HG03066 (cell line): ENCODE data around the gene USP40.
"Not testable (repeated sequence)": the region's sequence is repeated elsewhere in the genome, so short reads cannot be mapped to it uniquely, and the experiment has no call there.

Experiments used
- ATAC-seq: cut with Tn5 transposase; IDR thresholded peaks from one replicate; pipeline ENCODE4 v1.9.1; 2021; ENCODE audit warnings: low read depth; ENCODE audit not compliant: unreplicated experiment

The USP40 gene

GRCh38 chr2:233566141-233566956 is at the start of gene USP40:
Gene USP40 (minus strand): TSS chr2:233566782. CDS start chr2:233565554, 1,228 bp downstream.
- ATAC-seq, result peak; percentile 79

GRCh38 chr2:233611284-233611683 is 44.7 kb upstream of the USP40 start:
- no peak for ATAC-seq

- no peak for ATAC-seq
Observed at GRCh38 chr2:233605680-233606079, 39.1 kb upstream of the USP40 start.

GRCh38 chr2:233604826-233605225 is 38.2 kb upstream of the USP40 start:
- no peak for ATAC-seq

- no peak for ATAC-seq
Observed at GRCh38 chr2:233603520-233603919, 36.9 kb upstream of the USP40 start.

GRCh38 chr2:233602076-233602475 is 35.5 kb upstream of the USP40 start:
- no peak for ATAC-seq

GRCh38 chr2:233600386-233600785 is 33.8 kb upstream of the USP40 start:
- no peak for ATAC-seq

- ATAC-seq, result no peak
Observed at GRCh38 chr2:233598952-233599351, 32.4 kb upstream of the USP40 start.

GRCh38 chr2:233597522-233597921 is 30.9 kb upstream of the USP40 start:
- ATAC-seq, result no peak

- ATAC-seq, result no peak
Observed at GRCh38 chr2:233593201-233593600, 26.6 kb upstream of the USP40 start.

- not testable (repeated sequence) for ATAC-seq
Observed at GRCh38 chr2:233592706-233593105, 26.1 kb upstream of the USP40 start.

GRCh38 chr2:233588400-233588799 is 21.8 kb upstream of the USP40 start:
- no peak for ATAC-seq

- no peak for ATAC-seq
Observed at GRCh38 chr2:233584210-233584609, 17.6 kb upstream of the USP40 start.

- ATAC-seq, result not testable (repeated sequence)
Observed at GRCh38 chr2:233583217-233583965, 16.8 kb upstream of the USP40 start.

- ATAC-seq, result not testable (repeated sequence)
Observed at GRCh38 chr2:233577341-233577740, 10.8 kb upstream of the USP40 start.

GRCh38 chr2:233572468-233572867 is 5.9 kb upstream of the USP40 start:
- ATAC-seq, result no peak

GRCh38 chr2:233571462-233571861 is 4.9 kb upstream of the USP40 start:
- ATAC-seq, result no peak

- no peak for ATAC-seq
Observed at GRCh38 chr2:233571001-233571400, 4.4 kb upstream of the USP40 start.

GRCh38 chr2:233565685-233566140 is 869 bp downstream of the USP40 start:
- ATAC-seq, result peak; percentile 13

- no peak for ATAC-seq
Observed at GRCh38 chr2:233563663-233564430, 2.7 kb downstream of the USP40 start.
